H1 (cell line): ENCODE results near the gene OPN3. TPM values are rescaled to one million over a fixed set of nuclear protein-coding genes. Genes with fewer than 3 reads are reported as not detected.
A peak's percentile ranks its signal among the peaks of the same experiment; 100 is the strongest.

ENCODE experiments used
- CTCF ChIA-PET: fragments of 300-600 bp; sonication (Branson Sonifier 250); formaldehyde crosslinking; loops from one replicate; lab custom pipeline; 2021; ENCODE audit not compliant: partially characterized antibody; lab: Charles Lee
- POLR2A ChIA-PET: fragments of 300-600 bp; sonication (Branson Sonifier 250); formaldehyde crosslinking; loops from one replicate; lab custom pipeline; 2021; ENCODE audit warnings: inconsistent platforms; ENCODE audit not compliant: partially characterized antibody; lab: Charles Lee
- DNase-seq, 2 experiments: peaks; one replicate each; pipeline versions ENCODE4 v3.0.0 to v3.0.0-alpha.2; 2010 to 2022; ENCODE audit warnings: low spot score in 2 of 2, low read depth in 1 of 2, mixed read lengths in 1 of 2
- FAIRE-seq: peaks from 2 replicates; lab custom pipeline; 2011; peaks lifted over from hg19 to GRCh38; lab: Jason Lieb, UNC
- H2AFZ ChIP-seq: 2 replicates; pipeline ENCODE4 v1.8.1; 2012; ENCODE audit warnings: low read length, inconsistent platforms
- H2AK5ac ChIP-seq: 2 replicates; pipeline ENCODE4 v1.6.1; 2013; ENCODE audit warnings: low read depth, low read length
- H2BK120ac ChIP-seq: replicated peaks from 2 replicates; pipeline ENCODE3; 2013; ENCODE audit warnings: low read depth, low read length, inconsistent platforms
- H2BK12ac ChIP-seq: 2 replicates; pipeline ENCODE4 v1.6.1; 2013; ENCODE audit warnings: low read depth, low read length
- H2BK15ac ChIP-seq: 2 replicates; pipeline ENCODE4 v1.6.1; 2013; ENCODE audit warnings: low read length
- H2BK20ac ChIP-seq: 2 replicates; pipeline ENCODE4 v1.6.1; 2013; ENCODE audit warnings: low read length
- H2BK5ac ChIP-seq: 2 replicates; pipeline ENCODE4 v1.6.1; 2013; ENCODE audit warnings: low read depth, low read length
- H3K14ac ChIP-seq: 2 replicates; pipeline ENCODE4 v1.6.1; 2013; ENCODE audit warnings: inconsistent platforms; ENCODE audit not compliant: insufficient read length
- H3K18ac ChIP-seq: 2 replicates; pipeline ENCODE4 v1.6.1; 2013; ENCODE audit warnings: low read length; ENCODE audit errors: extremely low read depth
- H3K23ac ChIP-seq: 2 replicates; pipeline ENCODE4 v1.6.1; 2013; ENCODE audit warnings: inconsistent platforms; ENCODE audit not compliant: insufficient read length
- H3K23me2 ChIP-seq: 2 replicates; pipeline ENCODE4 v1.6.1; 2013; ENCODE audit warnings: low read depth, low read length
- H3K27ac ChIP-seq: 2 replicates; pipeline ENCODE4 v1.6.1; 2011; ENCODE audit warnings: low read depth, low read length, inconsistent platforms
- H3K27me3 ChIP-seq, 4 experiments: replicated peaks in 1 of 4; 1 replicate in 1 of 4; 2 replicates in 3 of 4; pipeline versions ENCODE4 v1.6.1 to v1.8.1; 2011 to 2013; ENCODE audit warnings: low read length in 3 of 4, mild to moderate bottlenecking in 3 of 4, inconsistent platforms in 2 of 4, mixed read lengths in 2 of 4, moderate library complexity in 1 of 4; ENCODE audit not compliant: control insufficient read depth in 3 of 4, insufficient read depth in 3 of 4; ENCODE audit errors: extremely low read depth in 1 of 4
- H3K36me3 ChIP-seq, 4 experiments: 2 replicates each; pipeline versions ENCODE4 v1.6.1 to v1.8.1; 2011 to 2013; ENCODE audit warnings: mild to moderate bottlenecking in 4 of 4, low read length in 3 of 4, moderate library complexity in 2 of 4, control low read depth in 1 of 4, inconsistent platforms in 1 of 4; ENCODE audit not compliant: insufficient read depth in 4 of 4, control insufficient read depth in 2 of 4
- H3K4ac ChIP-seq: replicated peaks from 2 replicates; pipeline ENCODE3; 2013; ENCODE audit warnings: low read length, low read depth, mixed read lengths, inconsistent platforms; ENCODE audit not compliant: insufficient read length
- H3K4me1 ChIP-seq, 4 experiments: replicated peaks in 1 of 4; 1 replicate in 1 of 4; 2 replicates in 3 of 4; pipeline versions ENCODE4 v1.6.1 to v1.8.1; 2011 to 2013; ENCODE audit warnings: low read length in 3 of 4, inconsistent platforms in 2 of 4, mixed read lengths in 1 of 4; ENCODE audit not compliant: insufficient read depth in 4 of 4, control insufficient read depth in 3 of 4
- H3K4me2 ChIP-seq, 2 experiments: 2 replicates each; pipeline versions ENCODE4 v1.6.1 to v1.8.1; 2011 to 2013; ENCODE audit warnings: low read depth in 2 of 2, low read length in 2 of 2, control low read depth in 1 of 2, inconsistent platforms in 1 of 2, mild to moderate bottlenecking in 1 of 2; ENCODE audit not compliant: insufficient read depth in 1 of 2
- H3K4me3 ChIP-seq, 4 experiments: fragments of 200-600, 300-600 bp in 1 of 4; sonication (generic), shearing (Covaris generic), sonication (Bioruptor Twin) in 1 of 4; 2 replicates each; pipeline versions ENCODE4 v1.5.1 to v1.8.1; 2011 to 2016; ENCODE audit warnings: low read length in 4 of 4, low read depth in 3 of 4, control low read depth in 2 of 4, inconsistent platforms in 2 of 4, mild to moderate bottlenecking in 2 of 4, mixed read lengths in 1 of 4, moderate library complexity in 1 of 4; ENCODE audit not compliant: insufficient read depth in 2 of 4; ENCODE audit errors: extremely low read depth in 1 of 4
- H3K56ac ChIP-seq: replicated peaks from 2 replicates; pipeline ENCODE3; 2013; ENCODE audit warnings: low read depth, mild to moderate bottlenecking, mixed read lengths, low read length, inconsistent platforms; ENCODE audit not compliant: insufficient read length
- H3K79me1 ChIP-seq: 2 replicates; pipeline ENCODE4 v1.6.1; 2013; ENCODE audit warnings: low read depth, low read length, control low read depth
- H3K79me2 ChIP-seq, 2 experiments: 2 replicates each; pipeline versions ENCODE4 v1.6.1 to v1.8.1; 2012 to 2013; ENCODE audit warnings: low read length in 2 of 2, mild to moderate bottlenecking in 2 of 2, inconsistent platforms in 1 of 2; ENCODE audit not compliant: insufficient read depth in 2 of 2, control insufficient read depth in 1 of 2
- H3K9ac ChIP-seq, 4 experiments: replicated peaks in 1 of 4; 1 replicate in 1 of 4; 2 replicates in 3 of 4; pipeline versions ENCODE4 v1.6.1 to v1.8.1; 2011 to 2013; ENCODE audit warnings: low read depth in 3 of 4, low read length in 3 of 4, control low read depth in 2 of 4, mild to moderate bottlenecking in 2 of 4, moderate library complexity in 2 of 4, inconsistent platforms in 1 of 4; ENCODE audit errors: extremely low read depth in 1 of 4
- H3K9me3 ChIP-seq, 2 experiments: 2 replicates each; pipeline versions ENCODE4 v1.6.1 to v1.8.1; 2012 to 2013; ENCODE audit warnings: mild to moderate bottlenecking in 2 of 2, moderate library complexity in 2 of 2, control low read depth in 1 of 2, inconsistent platforms in 1 of 2, low read depth in 1 of 2, low read length in 1 of 2, mixed read lengths in 1 of 2; ENCODE audit not compliant: insufficient read depth in 2 of 2
- H4K20me1 ChIP-seq, 2 experiments: replicated peaks in 1 of 2; 2 replicates each; pipeline versions ENCODE3 to v1.8.1; 2011 to 2013; ENCODE audit warnings: inconsistent platforms in 2 of 2, low read length in 2 of 2, mild to moderate bottlenecking in 1 of 2; ENCODE audit not compliant: insufficient read depth in 2 of 2, control insufficient read depth in 1 of 2
- H4K5ac ChIP-seq: 2 replicates; pipeline ENCODE4 v1.6.1; 2013; ENCODE audit warnings: low read length, low read depth, mixed read lengths, inconsistent platforms; ENCODE audit not compliant: insufficient read length
- H4K8ac ChIP-seq: 2 replicates; pipeline ENCODE4 v1.8.0; 2013; ENCODE audit warnings: mild to moderate bottlenecking, moderate library complexity, low read length, inconsistent platforms; ENCODE audit not compliant: insufficient read depth; ENCODE audit errors: extremely low read depth
- H4K91ac ChIP-seq: replicated peaks from 2 replicates; pipeline ENCODE3; 2013; ENCODE audit warnings: low read length, mixed read lengths, inconsistent platforms; ENCODE audit not compliant: insufficient read length
- CTBP2 ChIP-seq: IDR thresholded peaks from 2 replicates; pipeline ENCODE4 v1.7.0; 2011; ENCODE audit warnings: borderline replicate concordance, mild to moderate bottlenecking, moderate library complexity, mixed read lengths, low read length; ENCODE audit not compliant: insufficient read depth, insufficient read length
- EP300 ChIP-seq, 2 experiments: IDR thresholded peaks; 1 replicate in 1 of 2; 2 replicates in 1 of 2; pipeline ENCODE4 v1.6.1; 2011 to 2012; ENCODE audit warnings: low read depth in 2 of 2, low read length in 2 of 2, mild to moderate bottlenecking in 2 of 2, borderline replicate concordance in 1 of 2, inconsistent platforms in 1 of 2, moderate library complexity in 1 of 2
- HDAC6 ChIP-seq: IDR thresholded peaks from one replicate; pipeline ENCODE4 v1.7.1; 2012; ENCODE audit warnings: low read depth, mild to moderate bottlenecking, inconsistent platforms, low read length, moderate library complexity
- KDM5A ChIP-seq: fragments of 200-600 bp; IDR thresholded peaks from 2 replicates; pipeline ENCODE4 v1.7.1; 2012; ENCODE audit warnings: mild to moderate bottlenecking, low read length, inconsistent platforms, mixed read lengths
- MAFK ChIP-seq: IDR thresholded peaks from 2 replicates; pipeline ENCODE4 v1.6.1; 2012; ENCODE audit warnings: low read depth, mild to moderate bottlenecking, improper control_type of control experiment, low read length
- PHF8 ChIP-seq: fragments of 200-600 bp; sonication (generic); conservative IDR thresholded peaks from 2 replicates; pipeline ENCODE4 v1.7.1; 2012; ENCODE audit warnings: low read depth, mild to moderate bottlenecking, inconsistent platforms, low read length, moderate library complexity
- SIRT6 ChIP-seq: IDR thresholded peaks from one replicate; pipeline ENCODE4 v1.7.1; 2012; ENCODE audit warnings: low read length, inconsistent platforms
- SRF ChIP-seq: IDR thresholded peaks from 2 replicates; pipeline ENCODE4 v1.6.1; 2011; ENCODE audit warnings: mild to moderate bottlenecking, low read depth, low read length, moderate library complexity
- TAF7 ChIP-seq: optimal IDR thresholded peaks from 2 replicates; pipeline ENCODE3; 2011; ENCODE audit warnings: low read depth, mild to moderate bottlenecking, inconsistent platforms, low read length, moderate library complexity, borderline replicate concordance
- YY1 ChIP-seq: IDR thresholded peaks from 2 replicates; pipeline ENCODE4 v1.6.1; 2011; ENCODE audit warnings: low read depth, mild to moderate bottlenecking, low read length
- ZNF274 ChIP-seq: IDR thresholded peaks from 2 replicates; pipeline ENCODE4 v1.7.0; 2012; ENCODE audit warnings: low read length, borderline replicate concordance; ENCODE audit errors: extremely low read depth
- WGBS, 2 experiments: shearing (Covaris generic) in 1 of 2; methylation state at CpG; one replicate each; pipeline versions ENCODE4 v1.1.6 to v1.1.7; 2013 to 2015; ENCODE audit warnings: low lambda C conversion rate in 2 of 2, mixed read lengths in 2 of 2, inconsistent platforms in 1 of 2, low coverage in 1 of 2, missing lambda C conversion rate in 1 of 2; ENCODE audit not compliant: insufficient replicate concordance in 2 of 2, insufficient coverage in 1 of 2, insufficient read length in 1 of 2; ENCODE audit errors: extremely low coverage in 1 of 2, missing lambda C conversion rate in 1 of 2; 5-methylcytosine and 5-hydroxymethylcytosine counted together
- polyA plus RNA-seq, 7 experiments: library from polyadenylated mRNA; depleted of rRNA in 3 of 7; stranded (reverse) in 5 of 7; unstranded in 2 of 7; fragments of >200 nt in 5 of 7; fragments of 200-250 nt in 2 of 7; gene quantifications; 1 replicate in 5 of 7; 2 replicates in 1 of 7; 4 replicates in 1 of 7; pipeline versions ENCODE4 v1.2.1 to v1.2.3, GENCODE V29; 2011 to 2013; ENCODE audit warnings: missing spikeins in 2 of 7, mixed read lengths in 2 of 7
- total RNA-seq: library from RNA; stranded (reverse); fragmentation: NEBNext Ultra II Directional; extraction: Animal tissue kit (Norgen Biotek cat#: 25700); gene quantifications from 2 replicates; pipeline ENCODE4 v1.2.1, GENCODE V29; 2021
- TF ChIP-seq, protein P1 (sequence below): IDR thresholded peaks from 2 replicates; pipeline ENCODE4 v1.6.1; 2012; ENCODE audit warnings: inconsistent platforms

OPN3 gene
- total and polyA plus RNA-seq, 2 of the 8 experiments (the other 6 are each of a cell fraction or from before 2014, with no cell fraction given): 8.8 to 19.4 TPM

GRCh38 chr1:241638099-241638682 lies 2.0 kb downstream of the OPN3 start:
- CTCF ChIA-PET: interaction anchor here (0.7 to 1.2 kb wide), 3 partner anchors 11 to 27 kb away, joined by 3 to 4 read pairs (median 3); no protein-coding TSS in a partner anchor
- WGBS, 2 experiments: 76% methylated on average over 5 of the region's 5 CpGs; no CpG with 5 or more reads in 1 of the 2 experiments
- Histone ChIP-seq H3K23ac (no peak overlapping the region), H3K9me3 (peaks cover 0 to 6% of the 10 kb centered on the region in 2 experiments; a peak in 1 of 4 replicates), H3K9ac (no peak overlapping the region), H3K4me2 (peak overlapping the region; percentile 71 to 76), H2BK12ac (no peak overlapping the region), H2AK5ac (no peak overlapping the region), H3K23me2 (peaks cover 4% of the 10 kb centered on the region; the same call in 1 of the 2 replicates), H3K79me2 (peaks cover 3 to 65% of the 10 kb centered on the region in 2 experiments; a peak in 3 of 4 replicates), H3K4ac (no peak overlapping the region), H4K91ac (no peak overlapping the region), H4K20me1 (peaks cover 0 to 10% of the 10 kb centered on the region in 2 experiments), H3K4me1 (peaks cover 0 to 7% (median 3%) of the 10 kb centered on the region in 4 experiments; a peak in 5 of 7 replicates), H2BK120ac (no peak overlapping the region), H3K4me3 (peak overlapping the region; percentile 23 to 100 (median 64)), H4K5ac (no peak overlapping the region), H2AFZ (no peak overlapping the region), H4K8ac (no peak overlapping the region), H3K14ac (no peak overlapping the region), H2BK15ac (no peak overlapping the region), H3K79me1 (peaks cover 3% of the 10 kb centered on the region; the same call in 1 of the 2 replicates), H3K27me3 (no peaks in the 10 kb centered on the region; a peak in 1 of 7 replicates), H3K18ac (no peak overlapping the region), H3K27ac (no peak overlapping the region), H3K36me3 (peaks cover 0 to 29% (median 11%) of the 10 kb centered on the region in 4 experiments; a peak in 6 of 8 replicates), H2BK20ac (no peak overlapping the region), H2BK5ac (no peak overlapping the region), H3K56ac (no peak overlapping the region)
- POLR2A ChIA-PET: no interaction called here
- DNase-seq (no peak), FAIRE-seq (no peak)
- no peak for TF ChIP-seq MAFK
- no peak for TF ChIP-seq EP300 (IDR thresholded peaks at IDR 0.05; ENCODE audit: borderline replicate concordance in 1 of 2, low read depth in 2 of 2, low read length in 2 of 2)
- no peak for TF ChIP-seq YY1
- TF ChIP-seq CTBP2: no peak
- TF ChIP-seq PHF8: no peak
- TF ChIP-seq, protein P1, sequence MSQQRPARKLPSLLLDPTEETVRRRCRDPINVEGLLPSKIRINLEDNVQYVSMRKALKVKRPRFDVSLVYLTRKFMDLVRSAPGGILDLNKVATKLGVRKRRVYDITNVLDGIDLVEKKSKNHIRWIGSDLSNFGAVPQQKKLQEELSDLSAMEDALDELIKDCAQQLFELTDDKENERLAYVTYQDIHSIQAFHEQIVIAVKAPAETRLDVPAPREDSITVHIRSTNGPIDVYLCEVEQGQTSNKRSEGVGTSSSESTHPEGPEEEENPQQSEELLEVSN: no peak
- TF ChIP-seq HDAC6: no peak
- TF ChIP-seq ZNF274: no peak
- no peak for TF ChIP-seq TAF7
- no peak for TF ChIP-seq SIRT6
- no peak for TF ChIP-seq SRF
- no peak for TF ChIP-seq KDM5A
